GM19238 (cell line): ENCODE data around the gene MAP6D1.
A peak's percentile ranks its signal among the peaks of the same experiment; 100 is the strongest.
"Not testable (repeated sequence)": the region's sequence is repeated elsewhere in the genome, so short reads cannot be mapped to it uniquely, and the experiment has no call there.

ENCODE experiments used
- DNase-seq: peaks from one replicate; pipeline ENCODE4 v3.0.0; 2011; ENCODE audit warnings: low spot score; ENCODE audit not compliant: insufficient read length

Gene MAP6D1

DNA sequence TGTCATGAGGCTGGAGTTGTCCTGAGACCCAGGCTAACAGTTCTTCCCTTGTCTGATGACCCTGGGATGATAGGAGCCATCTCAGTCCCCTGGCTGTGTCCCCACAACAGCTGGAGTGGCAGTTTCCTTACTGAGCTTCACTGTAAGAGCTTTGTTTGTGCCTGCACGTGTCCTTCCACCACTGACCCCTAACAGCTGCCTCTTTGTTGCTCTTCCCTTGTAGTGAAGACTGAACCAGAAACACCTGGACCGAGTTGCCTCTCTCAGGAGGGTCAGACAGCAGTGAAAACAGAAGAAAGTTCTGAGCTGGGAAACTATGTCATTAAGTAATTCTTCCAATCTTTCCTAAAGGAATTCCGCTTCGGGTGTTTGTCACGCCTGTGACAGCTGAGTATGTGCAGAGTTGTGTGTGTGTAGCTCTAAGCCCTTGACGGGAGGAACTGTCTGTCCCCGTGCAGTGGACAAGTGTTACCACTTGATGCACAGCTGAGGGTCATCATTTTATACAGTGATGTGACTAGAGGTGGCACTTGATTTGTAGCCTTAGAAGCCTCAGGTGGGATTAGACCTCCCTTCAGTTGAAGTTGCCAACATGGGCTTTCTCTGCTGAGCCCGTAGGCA is 25.0 kb downstream of the MAP6D1 start:
- no peak for DNase-seq

DNA sequence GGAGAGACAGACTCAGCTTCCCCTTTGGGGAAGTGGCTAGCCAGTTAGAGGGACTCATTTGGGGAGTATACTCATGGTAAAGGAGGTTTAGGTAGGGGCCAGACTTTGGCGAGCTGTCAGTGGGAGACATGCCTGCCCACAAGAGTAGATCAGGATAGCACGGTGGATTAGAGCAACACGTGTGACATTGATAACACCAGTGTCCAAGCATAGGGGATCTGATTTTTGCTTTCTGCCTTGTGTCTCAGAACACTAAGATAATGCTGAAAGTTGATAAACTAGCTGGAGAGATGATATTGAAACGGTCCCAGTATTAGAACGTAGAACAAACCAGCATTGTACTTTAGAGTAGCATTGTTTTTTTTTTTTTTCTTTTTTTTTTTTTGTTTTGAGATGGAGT is 25.9 kb downstream of the MAP6D1 start:
- no peak for DNase-seq

DNA sequence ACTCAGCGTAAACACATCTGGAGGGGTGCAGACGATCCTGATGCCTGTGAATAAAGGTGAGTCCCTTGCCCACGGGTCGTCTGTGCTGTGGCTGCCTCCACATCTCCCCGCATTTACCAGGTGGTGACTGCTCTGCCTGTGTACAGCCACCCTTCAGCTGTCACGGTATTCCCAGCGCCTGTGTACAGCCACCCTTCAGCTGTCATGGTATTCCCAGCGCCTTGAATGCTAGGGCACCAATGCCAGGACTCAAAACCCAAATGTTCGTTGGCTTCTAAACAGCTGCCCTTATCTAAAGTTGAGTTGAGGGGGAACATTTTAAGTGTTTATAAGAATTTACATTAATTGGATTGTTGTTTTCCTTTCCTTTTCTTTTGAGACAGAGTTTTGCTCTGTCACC is 27.4 kb downstream of the MAP6D1 start:
- no peak for DNase-seq

DNA sequence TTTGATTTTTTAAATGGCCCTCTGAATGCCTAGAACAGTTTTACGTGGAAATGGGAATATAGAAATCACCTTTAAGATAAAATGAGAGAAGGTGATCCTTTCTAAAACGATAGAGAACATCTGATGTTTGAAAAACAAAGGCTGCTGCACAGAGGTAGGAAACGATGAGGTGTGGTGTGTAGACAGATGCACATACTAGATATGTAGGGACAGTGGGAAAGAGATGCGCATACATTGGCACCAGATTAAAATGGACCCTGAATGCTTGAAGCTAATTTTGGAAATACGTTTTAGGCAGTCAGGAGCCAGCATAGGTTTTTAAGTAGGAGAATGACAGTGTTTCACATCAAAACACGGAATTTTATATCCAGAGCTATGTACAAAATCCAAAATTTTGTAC is 29.0 kb downstream of the MAP6D1 start:
- DNase-seq: no peak

DNA sequence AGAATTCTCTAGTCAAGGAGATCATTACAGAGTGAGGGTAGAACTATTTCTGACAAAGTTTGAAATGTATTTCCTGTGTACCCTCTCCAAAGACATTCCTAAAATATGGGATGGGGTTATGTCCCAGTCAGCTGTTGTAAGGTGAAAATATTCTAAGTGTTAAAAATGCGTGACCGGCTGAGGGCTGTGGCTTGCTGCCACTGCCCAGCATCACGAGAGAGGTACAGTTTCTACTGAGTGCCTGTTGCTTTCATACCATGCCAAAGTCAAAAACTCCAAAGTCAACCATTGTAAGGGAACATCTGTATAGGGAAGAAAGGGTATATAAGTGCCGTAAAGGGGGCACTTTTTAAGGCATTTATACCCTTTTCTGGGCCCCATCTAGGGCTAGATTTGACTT is 30.9 kb downstream of the MAP6D1 start:
- DNase-seq: no peak

DNA sequence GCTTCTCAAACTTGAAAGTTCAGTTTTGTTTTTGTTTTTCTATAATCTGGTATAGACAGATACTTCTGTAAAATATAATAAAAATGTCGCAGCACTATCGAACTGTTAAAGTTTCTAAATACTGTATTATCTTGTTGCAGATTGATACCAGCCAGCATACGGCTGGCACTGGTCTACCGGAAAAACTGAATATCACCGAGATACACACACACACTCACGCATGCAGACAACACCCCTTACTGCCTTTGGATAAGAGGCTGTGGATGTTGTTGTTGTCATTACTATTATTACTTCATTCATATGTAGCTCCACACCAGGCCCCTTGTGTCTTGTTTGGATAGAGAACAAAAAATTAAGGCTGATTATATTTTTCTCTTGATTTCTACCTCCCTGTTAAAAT is 32.4 kb downstream of the MAP6D1 start:
- DNase-seq: no peak

DNA sequence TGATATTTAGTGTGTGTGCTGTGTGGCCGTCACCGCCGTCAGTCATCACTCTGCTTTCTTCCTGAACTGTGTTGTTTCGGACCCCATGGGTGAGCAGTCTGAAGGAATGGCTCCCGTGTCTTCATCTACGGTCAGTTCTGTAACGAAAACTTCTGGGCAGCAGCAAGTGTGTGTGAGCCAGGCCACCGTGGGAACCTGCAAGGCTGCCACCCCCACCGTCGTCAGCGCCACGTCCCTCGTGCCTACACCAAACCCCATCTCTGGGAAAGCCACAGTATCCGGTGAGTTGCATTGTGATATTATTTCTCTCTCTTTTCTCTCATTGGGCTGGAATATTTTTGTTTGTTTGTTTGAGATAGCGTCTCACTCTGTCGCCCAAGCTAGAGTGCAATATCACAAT is 34.7 kb downstream of the MAP6D1 start:
- no peak for DNase-seq

DNA sequence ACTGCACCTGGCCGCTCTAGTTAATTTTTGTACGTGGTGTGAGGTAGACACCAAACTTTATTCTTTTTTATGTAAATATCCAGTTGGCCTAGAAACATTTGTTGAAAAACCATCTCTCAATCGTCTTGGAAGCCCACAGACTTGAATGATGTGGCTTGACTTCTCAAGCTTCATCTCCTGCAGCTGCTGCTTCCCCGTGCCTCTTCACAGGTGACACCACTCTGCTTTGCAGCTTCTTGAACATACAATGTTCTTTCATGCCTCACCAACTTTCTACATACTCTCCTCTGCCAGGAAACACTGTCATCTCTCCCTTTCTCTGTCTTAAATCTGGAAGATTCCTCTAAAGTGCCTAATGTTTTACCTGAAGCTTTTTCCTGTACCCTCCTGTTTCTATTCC is 35.6 kb downstream of the MAP6D1 start:
- DNase-seq: no peak

DNA sequence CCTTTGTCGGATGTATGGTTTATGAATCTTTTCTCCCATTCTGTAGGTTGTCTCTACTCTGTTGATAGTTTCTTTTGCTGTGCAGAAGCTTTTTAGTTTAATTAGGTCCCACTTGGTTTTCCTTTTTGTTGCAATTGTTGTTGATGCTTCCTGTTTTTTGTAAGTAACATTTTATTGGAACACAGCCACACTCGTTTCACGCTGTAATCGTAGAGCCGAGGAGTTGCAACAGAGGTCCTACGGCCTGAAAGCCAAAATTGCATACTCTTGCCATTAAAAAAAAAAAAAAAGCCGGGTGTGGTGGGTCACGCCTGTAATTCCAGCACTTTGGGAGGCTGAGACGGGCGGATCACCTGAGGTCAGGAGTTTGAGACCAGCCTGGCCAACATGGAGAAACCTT is 40.9 kb downstream of the MAP6D1 start:
- DNase-seq: not testable (repeated sequence)

DNA sequence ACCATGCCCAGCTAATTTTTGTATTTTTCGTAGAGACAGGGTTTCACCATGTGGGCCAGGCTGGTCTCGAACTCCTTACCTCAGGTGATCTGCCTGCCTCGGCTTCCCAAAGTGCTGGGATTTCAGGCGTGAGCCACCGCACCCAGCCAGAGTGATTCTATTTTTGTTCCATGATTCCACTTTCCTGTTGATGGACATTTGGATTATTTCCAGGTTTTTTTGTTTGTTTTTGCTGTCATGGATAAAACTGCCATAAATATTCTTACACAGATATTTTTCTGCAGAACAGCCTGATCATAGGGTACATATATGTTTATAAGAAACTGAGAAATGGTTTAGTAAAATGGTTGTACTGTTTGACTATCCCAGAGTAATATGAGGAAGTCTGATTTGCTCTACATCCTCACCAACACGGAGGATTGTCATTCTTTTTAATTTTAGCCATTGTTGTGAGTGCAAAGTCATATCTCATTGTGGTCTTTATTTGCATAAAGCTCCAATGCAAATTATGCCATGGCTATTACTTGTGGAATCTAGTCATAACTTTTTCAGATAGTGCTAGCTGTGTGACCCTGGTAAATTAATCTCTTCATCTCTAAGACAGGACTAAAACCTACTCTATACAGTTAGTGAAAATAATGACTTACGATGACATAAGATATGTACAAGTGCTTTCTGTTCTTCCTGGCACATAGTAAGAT is 42.7 kb downstream of the MAP6D1 start:
- DNase-seq: no peak

DNA sequence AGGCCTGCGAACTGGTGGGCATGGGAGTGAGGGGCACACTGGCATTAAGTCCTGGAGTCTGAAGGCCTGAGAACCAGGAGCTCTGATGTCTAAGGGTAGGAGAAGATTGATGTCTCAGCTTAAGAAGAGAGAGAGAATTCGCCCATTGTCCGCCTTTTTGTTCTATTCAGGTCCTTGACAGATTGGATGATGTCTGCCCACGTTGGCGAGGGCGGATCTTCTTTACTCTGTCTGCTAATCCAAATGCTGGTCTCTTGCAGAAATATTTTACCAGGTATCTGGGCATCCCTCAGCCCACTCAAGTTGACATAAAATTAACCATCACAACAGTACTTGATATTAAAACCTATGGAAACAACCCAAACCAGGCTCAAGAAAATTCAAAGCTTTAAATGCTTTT is 44.1 kb downstream of the MAP6D1 start:
- DNase-seq: no peak

DNA sequence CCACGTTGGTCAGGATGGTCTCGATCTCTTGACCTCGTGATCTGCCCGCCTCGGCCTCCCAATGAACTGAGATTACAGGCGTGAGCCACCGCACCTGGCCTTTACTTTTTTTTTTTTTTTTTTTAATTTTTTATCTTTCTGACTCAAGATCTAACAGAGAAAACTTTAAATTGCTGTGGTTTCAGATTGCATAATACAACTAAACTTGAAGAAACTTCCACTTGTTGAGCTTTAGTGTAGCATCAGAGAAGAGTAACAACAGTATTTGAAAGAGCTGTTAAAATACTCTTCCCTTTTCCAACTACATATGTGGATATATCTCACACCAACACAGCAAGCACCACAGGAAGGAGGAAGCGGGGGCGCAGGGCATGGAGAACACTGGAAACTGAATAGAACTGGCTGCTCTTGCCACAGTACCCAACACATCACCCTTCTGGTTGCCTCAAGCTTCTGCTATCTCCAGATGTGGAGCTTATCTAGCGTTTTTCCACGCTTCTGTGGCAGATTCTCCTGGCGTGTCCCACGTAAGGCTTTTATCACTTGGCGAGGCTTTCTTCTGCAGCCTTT is 45.4 kb downstream of the MAP6D1 start:
- no peak for DNase-seq

DNA sequence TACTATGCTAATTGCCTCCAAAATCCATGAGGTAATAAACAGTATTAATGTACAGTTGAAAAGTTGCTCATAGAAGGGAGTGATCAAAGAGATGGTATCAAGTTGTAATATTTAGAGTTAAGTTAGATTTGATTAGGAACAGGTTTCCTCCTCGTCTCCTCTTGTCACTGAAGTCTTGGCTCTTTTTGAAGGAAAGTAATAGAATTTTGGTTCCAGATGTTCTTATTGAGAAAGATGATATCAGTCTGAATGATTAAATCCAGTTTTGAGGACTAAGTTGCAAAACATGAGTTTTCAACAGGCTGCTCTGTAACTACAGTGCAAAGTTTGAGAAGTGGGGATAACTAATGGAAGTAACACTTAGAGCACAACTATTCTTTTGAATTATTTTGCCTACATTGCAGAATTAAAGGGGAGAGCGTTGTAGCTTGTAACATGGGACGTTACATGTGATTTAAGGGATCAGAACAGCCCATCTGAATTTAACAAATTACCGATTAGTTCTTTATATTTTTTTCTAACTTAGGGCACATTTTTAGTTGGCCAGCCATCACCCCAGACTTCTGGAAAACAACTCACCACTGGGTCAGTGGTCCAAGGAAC is 48.3 kb downstream of the MAP6D1 start:
- no peak for DNase-seq

DNA sequence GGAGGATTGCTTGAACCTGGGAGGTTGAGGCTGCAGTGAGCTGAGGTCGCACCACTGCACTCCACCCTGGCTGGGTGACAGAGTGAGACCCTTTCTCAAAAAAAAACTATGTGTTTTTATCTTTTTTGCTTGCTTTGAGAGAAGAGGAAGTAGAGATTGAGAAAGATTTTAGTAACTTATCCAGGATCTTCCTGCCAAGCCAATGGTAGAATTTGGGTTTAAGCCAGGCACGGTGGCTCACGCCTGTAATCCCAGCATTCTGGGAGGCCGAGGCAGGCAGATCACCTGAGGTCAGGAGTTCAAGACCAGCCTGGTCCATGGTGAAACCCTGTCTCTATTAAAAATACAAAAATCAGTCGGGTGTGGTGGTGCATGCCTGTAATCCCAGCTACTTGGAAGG is 48.9 kb downstream of the MAP6D1 start:
- not testable (repeated sequence) for DNase-seq

DNA sequence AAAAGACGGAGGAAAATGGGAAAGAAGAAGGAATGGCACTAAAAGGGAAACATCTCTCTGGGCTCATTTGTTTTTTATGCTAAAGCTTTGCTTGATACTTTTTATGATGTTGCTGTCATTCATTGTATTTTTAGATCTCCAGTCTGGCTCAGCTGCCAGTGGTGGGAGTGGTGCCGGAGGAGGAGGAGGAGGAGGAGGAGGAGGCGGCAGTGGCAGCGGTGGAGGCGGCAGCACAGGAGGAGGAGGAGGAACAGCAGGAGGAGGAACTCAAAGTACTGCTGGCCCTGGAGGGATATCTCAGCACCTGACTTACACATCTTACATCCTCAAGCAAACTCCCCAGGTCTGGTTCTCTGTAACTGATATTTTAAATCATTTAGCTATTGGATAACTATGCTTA is 49.6 kb downstream of the MAP6D1 start:
- no peak for DNase-seq

DNA sequence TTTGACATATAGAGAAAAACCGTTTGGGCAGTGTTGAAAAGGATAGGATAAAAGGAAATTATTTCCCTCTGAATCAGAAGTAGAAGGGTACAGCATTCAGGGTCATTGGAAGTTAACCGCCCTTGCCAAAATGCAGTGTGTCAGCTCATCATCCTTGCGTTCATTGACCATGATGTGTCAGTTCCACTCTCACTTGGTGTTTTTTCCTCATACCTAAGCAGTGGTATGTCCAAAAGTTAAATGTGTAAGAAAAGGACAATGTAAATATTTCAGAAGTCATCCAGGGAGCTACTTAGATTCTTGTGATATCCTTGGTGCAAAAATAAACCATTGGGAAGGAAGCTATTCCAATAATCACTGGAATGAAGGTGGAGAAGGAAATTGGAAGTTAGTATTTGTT is 50.7 kb downstream of the MAP6D1 start:
- no peak for DNase-seq

DNA sequence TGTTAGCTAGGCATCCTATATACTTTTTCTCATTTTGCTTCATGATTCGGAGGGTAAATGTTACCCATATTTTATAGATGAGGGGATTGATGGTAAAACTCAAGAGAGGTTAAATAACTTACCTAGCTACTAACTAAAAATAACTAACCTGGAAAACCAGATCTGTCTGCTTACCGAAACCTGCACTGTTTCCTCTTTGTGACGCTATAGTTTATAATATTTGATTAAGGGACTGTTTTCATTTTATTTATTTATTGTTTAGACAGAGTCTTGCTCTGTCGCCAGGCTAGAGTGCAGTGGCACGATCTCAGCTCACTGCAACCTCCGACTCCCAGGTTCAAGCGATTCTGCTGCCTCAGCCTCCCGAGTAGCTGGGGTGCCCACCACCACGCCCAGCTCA is 55.9 kb downstream of the MAP6D1 start:
- DNase-seq: no peak

DNA sequence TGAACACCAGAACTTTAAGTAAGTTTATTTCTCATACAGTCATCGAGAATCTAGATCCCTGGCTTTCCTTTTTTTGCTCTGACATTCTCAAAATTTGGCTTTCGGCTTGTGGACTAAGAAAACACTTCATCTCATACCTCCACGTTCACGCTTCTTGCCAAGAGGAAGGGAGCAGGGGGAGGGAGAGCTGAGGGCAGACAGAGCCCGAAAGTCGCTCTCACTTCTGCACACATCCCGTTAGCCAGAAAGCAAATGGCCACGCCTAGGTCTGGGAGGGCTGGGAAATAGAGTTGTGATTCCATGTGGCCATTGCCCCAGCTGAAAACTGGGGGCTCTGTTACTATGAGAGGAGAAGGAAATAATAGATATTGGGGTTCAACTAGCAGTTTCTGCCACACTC is 57.3 kb downstream of the MAP6D1 start:
- no peak for DNase-seq

DNA sequence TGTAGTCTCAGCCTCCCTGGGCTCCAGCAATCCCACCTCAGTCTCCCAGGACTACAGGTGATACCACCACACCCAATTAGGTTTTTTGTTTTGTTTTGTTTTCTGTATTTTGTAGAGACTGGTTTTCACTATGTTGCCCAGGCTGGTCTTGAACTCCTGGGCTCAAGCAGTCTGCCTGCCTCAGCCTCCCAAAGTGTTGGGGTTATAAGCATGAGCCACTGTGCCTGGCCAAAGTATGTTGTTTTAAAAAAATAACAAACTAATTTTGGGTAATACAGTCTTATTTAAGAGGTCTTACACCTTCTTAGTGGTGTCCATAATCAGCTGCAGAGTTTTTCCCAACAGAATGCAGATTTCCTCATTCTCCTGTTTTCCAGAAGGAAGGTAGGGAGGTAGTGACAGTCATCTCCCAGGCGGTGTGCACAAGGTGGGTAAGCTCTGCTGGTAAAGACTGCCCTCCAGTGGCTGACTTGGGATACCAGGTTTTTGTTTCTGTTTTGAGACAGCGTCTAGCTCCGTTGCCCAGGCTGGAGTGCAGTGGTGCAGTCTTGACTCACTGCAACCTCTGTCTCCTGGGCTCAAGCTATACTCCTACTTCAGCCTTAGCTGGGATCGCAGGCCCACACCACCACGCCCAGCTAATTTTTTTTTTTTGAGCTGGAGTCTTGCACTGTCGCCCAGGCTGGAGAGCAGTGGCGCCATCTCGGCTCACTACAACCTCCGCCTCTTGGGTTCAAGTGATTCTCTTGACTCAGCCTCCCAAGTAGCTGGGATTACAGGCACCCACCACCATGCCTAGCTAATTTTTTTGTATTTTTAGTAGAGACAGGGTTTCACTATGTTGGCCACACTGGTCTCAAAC is 58.4 kb downstream of the MAP6D1 start:
- peak; percentile 45 for DNase-seq

DNA sequence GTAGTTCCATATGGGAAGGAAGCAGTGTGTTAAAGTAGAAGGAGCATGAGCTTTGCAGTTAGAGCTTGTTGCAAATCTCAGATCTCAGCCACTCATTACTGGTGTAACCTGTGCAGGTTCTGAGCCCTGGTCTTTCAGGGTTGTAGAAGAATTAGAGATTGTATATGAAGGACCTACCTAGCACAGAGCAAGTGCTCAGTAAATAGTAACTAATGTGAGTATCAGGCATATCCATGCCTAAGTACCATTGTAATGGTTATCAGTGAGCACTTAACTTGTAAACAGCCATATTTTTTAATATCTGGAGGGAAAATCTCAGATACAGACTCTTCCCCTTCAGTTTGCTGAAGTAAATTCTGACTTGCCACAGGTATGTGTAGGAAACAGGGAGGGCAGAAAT is 59.3 kb downstream of the MAP6D1 start:
- DNase-seq: no peak
